Stimulated activated CD4-positive, alpha-beta T cell treated with anti-CD3 and anti-CD28 coated beads, Interleukin-12 subunit alpha, Interleukin-12 subunit beta, amount 100 ng/mL, for 48 hours (primary cell): Measurements from ENCODE around the gene CSRNP2.
"Not testable (repeated sequence)": the region's sequence is repeated elsewhere in the genome, so short reads cannot be mapped to it uniquely, and the experiment has no call there.

Experiments
- DNase-seq, 3 donors: peaks; one replicate each; pipeline ENCODE4 v3.0.0-alpha.2; 2020; ENCODE audit warnings: low read depth in 2 of 3, low spot score in 1 of 3

Gene CSRNP2

DNA sequence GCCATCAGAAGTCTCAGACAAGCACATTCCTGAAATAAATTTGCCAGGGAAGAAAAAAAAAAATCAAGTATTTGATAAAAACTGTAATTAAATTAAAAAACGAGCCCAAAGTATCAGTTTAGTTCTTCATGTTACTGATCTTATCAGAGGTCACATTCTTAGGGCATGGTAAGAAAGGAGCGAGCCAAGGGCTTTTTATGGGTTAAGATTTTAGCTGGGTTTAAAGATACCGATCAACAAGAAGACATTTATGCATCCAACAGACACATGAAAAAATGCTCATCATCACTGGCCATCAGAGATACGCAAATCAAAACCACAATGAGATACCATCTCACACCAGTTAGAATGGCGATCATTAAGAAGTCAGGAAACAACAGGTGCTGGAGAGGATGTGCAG, 5.0 kb downstream of the CSRNP2 start:
- DNase-seq, result not testable (repeated sequence)

DNA sequence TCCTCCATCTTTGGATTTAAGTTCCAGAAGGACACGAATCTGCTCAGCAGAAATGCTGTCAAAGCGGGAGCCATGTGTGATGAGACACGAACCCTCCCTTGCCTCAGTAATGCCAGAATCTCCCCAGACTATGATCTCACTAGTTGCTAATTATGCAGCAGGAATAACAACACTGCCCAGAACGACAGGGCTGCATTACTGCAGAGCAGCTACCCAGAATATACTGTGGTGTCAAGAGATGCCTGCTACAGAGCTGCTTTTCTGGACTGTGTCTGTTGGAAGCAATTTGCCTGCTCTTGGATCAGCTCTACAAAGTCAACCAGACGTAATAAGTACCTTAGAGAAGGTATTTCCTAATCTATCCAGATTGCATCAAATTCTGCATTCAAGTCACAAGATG, 5.5 kb downstream of the CSRNP2 start:
- no peak for DNase-seq

- DNase-seq, result peak in 2 of 3 donors; percentile 3 to 13
Observed at GRCh38 chr12:51076236-51076930, 7.0 kb downstream of the CSRNP2 start.

DNA sequence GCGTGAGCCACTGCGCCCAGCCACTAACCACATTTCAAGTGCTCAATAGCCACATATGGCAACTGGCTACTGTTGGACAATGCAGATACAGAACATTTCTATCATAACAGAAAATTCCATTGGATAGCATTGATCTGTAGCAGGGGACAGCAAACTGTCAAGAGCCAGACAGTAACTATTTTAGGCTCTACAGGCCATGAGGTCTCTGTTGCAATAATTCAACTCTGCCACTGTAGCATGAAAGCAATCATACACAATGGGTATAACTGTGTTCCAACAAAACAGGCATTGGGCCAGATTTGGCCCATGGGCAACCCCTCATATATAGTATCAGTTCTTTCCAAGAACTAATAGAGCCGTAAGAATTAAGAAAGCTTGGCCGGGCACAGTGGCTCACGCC, 8.0 kb downstream of the CSRNP2 start:
- no peak for DNase-seq

DNA sequence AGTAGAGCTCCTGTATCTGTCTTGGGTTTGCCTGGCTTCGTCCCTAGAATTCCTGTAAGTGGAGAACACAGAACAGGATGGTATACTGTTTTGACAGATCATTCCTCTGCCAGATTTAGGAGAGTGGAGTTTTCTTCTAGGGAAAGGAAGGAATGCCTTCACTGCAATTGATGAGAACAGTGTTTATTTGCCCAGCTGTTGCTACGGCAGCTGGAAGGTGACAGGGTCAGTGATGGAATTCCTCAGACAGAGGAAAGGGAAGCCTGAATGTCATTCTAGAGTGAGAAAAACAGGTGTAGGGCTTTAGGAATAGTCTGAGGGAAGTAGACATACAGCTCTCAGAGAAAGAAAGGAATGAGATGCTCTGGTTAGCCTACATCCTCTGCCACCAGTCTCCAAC, 11.7 kb downstream of the CSRNP2 start:
- DNase-seq, result no peak

DNA sequence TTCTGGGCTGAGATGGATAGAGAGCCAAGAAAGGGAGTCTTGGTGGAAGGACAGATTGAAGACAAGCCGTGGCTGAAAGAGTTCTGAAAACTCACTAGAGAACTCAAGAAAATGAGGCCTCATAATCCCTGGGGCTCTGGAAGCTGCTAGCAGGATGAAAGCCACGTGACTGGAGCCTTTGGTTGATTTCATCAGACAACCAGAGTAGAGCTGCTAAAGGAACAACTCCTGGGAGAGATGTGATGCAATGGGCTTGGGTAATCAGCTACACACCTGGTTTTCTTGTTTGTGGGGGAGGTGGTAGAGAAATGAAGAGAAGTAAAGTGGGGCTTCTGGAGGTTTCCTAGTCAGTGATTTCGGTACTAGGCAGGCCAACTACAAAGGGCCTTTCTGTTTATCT, 13.4 kb downstream of the CSRNP2 start:
- no peak for DNase-seq

DNA sequence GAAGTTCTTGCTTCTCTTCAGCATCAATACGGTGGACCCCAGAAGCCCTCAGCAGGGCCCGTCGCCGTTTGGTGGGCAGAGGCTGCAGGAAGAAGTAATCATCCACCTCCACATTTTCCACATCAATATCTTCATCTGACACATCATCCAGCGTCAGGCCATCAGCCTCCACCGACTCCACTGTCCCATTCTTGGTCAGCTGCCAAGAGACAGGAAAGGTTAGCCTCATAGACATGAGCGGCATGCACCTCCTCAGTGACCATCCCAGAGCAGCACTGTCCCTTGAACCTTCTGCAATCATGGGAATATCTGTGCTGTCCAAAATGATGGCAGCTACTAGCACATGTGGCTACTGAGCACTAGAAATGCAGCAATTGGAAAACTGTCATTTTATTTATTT, 15.6 kb downstream of the CSRNP2 start:
- DNase-seq, result no peak

GRCh38 chr12:51067229-51067628, 16.2 kb downstream of the CSRNP2 start:
- no peak for DNase-seq

GRCh38 chr12:51065530-51065929, 17.9 kb downstream of the CSRNP2 start:
- no peak for DNase-seq

GRCh38 chr12:51062631-51063397, 20.6 kb downstream of the CSRNP2 start:
- DNase-seq, result no peak

- DNase-seq, result no peak
Observed at GRCh38 chr12:51059086-51059485, 24.3 kb downstream of the CSRNP2 start.

GRCh38 chr12:51056242-51056641, 27.2 kb downstream of the CSRNP2 start:
- no peak for DNase-seq

- DNase-seq, result no peak
Observed at GRCh38 chr12:51055060-51055459, 28.3 kb downstream of the CSRNP2 start.

- DNase-seq, result no peak
Observed at GRCh38 chr12:51051787-51052186, 31.6 kb downstream of the CSRNP2 start.

DNA sequence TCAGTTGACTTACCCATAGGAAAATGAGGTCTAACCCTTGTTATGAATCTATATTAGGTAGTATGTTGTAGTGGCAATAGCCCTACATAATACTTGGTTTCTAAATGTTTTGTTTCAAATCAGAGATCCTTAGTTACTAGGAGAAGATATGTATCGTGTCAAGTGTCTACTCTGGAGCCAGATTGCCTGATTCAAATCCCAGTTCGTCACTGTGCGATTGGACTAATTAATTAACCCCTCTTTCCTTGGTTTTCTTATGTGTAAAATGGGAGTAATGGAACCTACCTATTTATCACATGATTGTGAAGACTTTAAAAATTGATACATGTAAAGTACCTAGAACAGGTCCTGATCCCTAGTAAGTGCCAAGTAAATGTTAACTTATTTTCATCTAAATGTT, 33.9 kb downstream of the CSRNP2 start:
- DNase-seq, result no peak

DNA sequence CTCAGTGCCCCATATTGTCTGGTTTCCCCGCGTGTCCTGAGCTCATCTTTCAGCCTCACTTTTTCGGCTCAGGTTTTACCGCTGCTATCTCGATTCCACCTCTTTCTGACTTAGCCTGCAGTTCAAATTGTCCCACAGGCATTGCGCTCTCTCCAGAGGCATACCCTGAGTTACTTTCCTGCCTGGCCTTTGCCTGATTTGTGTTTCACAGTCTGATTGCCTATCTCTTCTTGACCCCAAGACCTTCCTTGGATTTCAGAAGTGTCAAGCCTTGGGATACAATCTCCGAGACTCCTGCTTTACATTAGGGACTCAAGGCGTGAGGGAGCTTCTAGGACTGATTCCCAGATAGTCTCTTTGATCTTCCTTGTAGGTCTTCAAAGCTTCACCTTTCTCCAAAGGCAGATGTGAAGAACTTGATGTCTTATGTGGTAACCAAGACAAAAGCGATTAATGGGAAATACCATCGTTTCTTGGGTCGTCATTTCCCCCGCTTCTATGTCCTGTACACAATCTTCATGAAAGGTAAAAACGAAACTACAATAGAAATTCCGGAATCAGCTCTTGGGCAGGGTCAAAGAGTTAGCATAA, 34.6 kb downstream of the CSRNP2 start:
- no peak for DNase-seq

DNA sequence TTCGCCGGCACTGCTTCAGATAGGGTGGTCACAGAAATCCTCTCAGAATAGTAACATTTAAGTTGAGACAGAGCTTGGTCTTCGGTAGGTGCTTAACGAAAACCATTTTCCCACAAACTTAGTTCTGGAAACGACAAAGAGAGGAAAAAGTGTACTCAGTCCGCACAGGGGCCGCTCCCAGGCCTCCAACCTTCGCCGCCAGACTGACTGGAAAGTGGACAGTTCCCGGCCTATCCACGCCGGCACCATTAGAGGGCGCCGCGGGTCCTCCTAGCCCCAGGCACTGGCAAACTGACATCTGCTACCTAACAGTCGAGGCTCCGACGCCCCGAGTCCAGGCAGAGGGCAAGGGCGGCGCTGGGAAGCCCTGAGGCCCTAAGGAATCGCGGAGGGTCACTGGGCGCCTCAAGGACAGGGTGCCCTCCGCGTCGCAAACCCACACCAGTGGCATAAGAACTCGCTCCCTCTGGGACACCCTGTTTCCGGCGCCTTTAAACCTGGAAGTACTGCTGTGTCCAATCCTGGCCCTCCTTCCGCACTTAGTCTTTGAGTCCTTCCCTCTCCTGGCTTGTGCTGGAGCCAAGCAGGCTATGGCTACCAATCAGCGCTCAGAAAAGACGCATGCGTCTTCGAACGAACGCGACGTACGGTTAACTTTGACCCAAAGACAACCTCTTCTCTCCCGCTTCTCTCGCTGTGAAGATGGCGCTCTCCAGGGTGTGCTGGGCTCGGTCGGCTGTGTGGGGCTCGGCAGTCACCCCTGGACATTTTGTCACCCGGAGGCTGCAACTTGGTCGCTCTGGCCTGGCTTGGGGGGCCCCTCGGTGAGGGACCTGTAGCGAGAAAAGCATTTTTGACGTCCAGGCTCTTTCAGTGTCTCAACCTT, 35.5 kb downstream of the CSRNP2 start, which contains the start of gene LETMD1:
LETMD1 (plus strand) TSS at position 673 of the 886 bp plus-strand sequence; CDS start at position 703, 30 bp downstream.
- peak; percentile 80 to 88 (median 82) for DNase-seq

DNA sequence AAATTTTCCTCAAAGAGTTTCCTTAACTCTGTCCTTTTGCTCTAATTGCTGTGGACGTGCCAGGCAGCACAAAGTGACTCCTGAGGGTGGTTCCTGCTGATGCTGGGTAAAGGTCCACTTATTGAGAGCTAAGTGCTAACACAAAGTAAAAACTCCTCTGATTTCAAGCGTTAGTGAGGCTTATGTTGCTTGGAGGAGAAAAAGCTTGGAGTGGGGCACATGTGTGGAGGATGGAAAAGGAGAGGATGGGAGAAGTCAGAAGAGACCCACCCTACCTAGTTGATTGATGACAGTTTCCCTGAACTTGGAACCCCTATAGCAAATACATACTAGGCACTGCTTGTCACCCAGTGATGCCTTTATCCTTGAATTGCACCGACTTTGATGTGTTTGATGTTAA, 47.1 kb downstream of the CSRNP2 start:
- no peak for DNase-seq

DNA sequence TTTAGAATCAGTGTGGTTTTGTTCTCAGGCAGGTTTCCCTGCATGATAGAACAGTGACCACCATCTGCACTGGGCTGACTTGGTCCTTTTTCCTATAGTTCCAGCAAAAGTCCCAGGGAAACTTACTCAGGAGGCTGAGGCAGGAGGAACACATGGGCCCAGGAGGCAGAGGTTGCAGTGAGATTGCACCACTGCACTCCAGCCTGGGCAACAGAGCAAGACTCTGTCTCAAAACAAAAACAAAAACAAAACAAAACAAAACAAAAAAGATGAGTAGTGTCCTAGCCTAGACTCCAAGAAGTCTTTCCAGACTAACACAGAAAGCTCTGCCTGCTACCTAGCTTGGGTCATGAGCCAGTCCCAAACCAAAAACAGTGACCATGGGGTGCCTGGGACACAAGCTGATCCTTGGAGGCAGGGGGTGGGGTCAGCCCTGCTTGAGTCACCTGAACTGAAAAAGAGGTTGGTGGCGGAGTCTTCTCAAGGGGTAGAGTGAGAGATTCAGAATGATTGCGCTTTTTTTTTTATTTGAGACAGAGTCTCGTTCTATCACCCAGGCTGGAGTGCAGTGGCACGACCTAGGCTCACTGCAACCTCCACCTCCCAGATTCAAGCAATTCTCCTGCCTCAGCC, 49.8 kb downstream of the CSRNP2 start:
- DNase-seq, result no peak

DNA sequence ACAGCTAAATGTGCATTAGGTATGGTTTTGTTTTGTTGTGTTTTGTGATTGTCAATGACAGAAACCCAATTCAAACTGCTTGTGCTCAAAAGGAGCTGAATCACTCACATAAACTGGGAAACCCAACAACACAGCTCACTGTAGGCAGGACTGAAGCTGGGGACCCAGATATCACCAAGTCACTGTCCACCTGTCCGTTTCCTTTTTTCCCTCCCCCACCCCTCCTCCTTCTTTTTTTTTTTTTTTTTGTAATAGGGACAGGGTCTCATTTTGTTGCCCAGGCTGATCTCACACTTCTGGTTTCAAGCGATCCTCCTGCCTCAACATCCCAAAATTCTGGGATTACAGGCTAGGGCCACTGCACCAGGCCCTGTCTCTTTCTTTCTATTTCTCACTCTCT, 50.3 kb downstream of the CSRNP2 start:
- DNase-seq, result no peak

DNA sequence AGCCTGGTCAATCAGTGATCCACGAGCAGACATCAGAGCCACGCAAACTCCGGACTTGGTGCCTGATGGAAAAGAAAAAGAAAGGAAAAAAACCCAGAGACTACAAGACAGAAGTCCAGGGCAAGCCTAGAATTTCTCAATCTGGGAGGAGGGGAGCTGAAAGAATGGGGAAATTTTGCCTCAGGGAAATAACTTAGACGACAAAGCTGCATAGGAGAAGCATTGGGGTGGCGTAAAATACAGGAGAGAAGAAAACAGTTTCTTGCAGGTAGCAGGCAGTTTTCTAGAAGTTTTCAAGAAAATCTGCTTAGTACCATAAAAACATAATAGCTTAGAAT, 54.6 kb downstream of the CSRNP2 start:
- no peak for DNase-seq
